K562 (cell line): ENCODE measurements around the gene GMEB2. TPM values are rescaled to one million over a fixed set of nuclear protein-coding genes. Genes with fewer than 3 reads are reported as not detected.
A peak's percentile ranks its signal among the peaks of the same experiment; 100 is the strongest.

Experiments
- ATF7 ChIP-seq: fragments of 450-650 bp; IDR thresholded peaks from 2 replicates; pipeline ENCODE4 v1.7.1; 2014; ENCODE audit warnings: mild to moderate bottlenecking, moderate library complexity
- CHD1 ChIP-seq: fragments of 200-600 bp; sonication (generic); IDR thresholded peaks from one replicate; pipeline ENCODE4 v1.6.1; 2012; ENCODE audit warnings: mild to moderate bottlenecking, moderate library complexity, low read length, inconsistent platforms
- CHD4 ChIP-seq: fragments of 200-600 bp; sonication (generic); IDR thresholded peaks from 3 replicates; pipeline ENCODE4 v1.6.1; 2012; ENCODE audit warnings: low read depth, mild to moderate bottlenecking, mixed read lengths, low read length, inconsistent platforms; ENCODE audit not compliant: insufficient read depth, insufficient replicate concordance, poor library complexity, severe bottlenecking
- CREBBP ChIP-seq: IDR thresholded peaks from one replicate; pipeline ENCODE4 v1.6.1; 2012; ENCODE audit warnings: low read depth, mild to moderate bottlenecking, control low read depth, inconsistent platforms, low read length
- EP400 ChIP-seq: fragments of 450-650 bp; IDR thresholded peaks from 2 replicates; pipeline ENCODE4 v1.6.1; 2017; ENCODE audit warnings: antibody characterized with exemption, mild to moderate bottlenecking, moderate library complexity
- FUS ChIP-seq: fragments of 200-400 bp; formaldehyde crosslinking; optimal IDR thresholded peaks from 2 replicates; pipeline ENCODE3; 2017; ENCODE audit warnings: low read depth, low read length
- HMG20A ChIP-seq: fragments of 450-650 bp; formaldehyde crosslinking; conservative IDR thresholded peaks from 2 replicates; pipeline ENCODE4 v1.4.0; 2020; ENCODE audit warnings: mild to moderate bottlenecking, mixed read lengths
- JUN ChIP-seq, 2 experiments: sonication (generic) in 1 of 2; formaldehyde crosslinking in 1 of 2; IDR thresholded peaks; 2 replicates each; pipeline versions ENCODE4 v1.6.1 to v1.8.0; 2012 to 2022; ENCODE audit warnings: borderline replicate concordance in 2 of 2, mild to moderate bottlenecking in 2 of 2, improper control_type of control experiment in 1 of 2, low read depth in 1 of 2, low read length in 1 of 2, missing genetic modification reagents in 1 of 2
- KAT8 ChIP-seq: fragments of 450-650 bp; IDR thresholded peaks from 2 replicates; pipeline ENCODE4 v1.6.1; 2016; ENCODE audit warnings: low read depth, mild to moderate bottlenecking
- NELFE ChIP-seq: IDR thresholded peaks from 2 replicates; pipeline ENCODE4 v1.6.1; 2011; ENCODE audit warnings: mild to moderate bottlenecking; ENCODE audit not compliant: insufficient read depth, insufficient read length
- PHB ChIP-seq: fragments of 250-450 bp; sonication (Bioruptor Pico); IDR thresholded peaks from 2 replicates; pipeline ENCODE4 v1.5.0; 2021
- PTRF ChIP-seq: fragments of 450-650 bp; IDR thresholded peaks from 2 replicates; pipeline ENCODE4 v1.6.1; 2016; ENCODE audit warnings: mild to moderate bottlenecking, missing genetic modification characterization, missing compliant biosample characterization
- SIN3A ChIP-seq, 2 experiments: fragments of 150-350 bp in 1 of 2; IDR thresholded peaks; 2 replicates each; pipeline ENCODE4 v1.6.1; 2011 to 2016; ENCODE audit warnings: borderline replicate concordance in 2 of 2, low read depth in 2 of 2, low read length in 2 of 2, mild to moderate bottlenecking in 2 of 2, moderate library complexity in 2 of 2; ENCODE audit not compliant: control insufficient read depth in 1 of 2
- SMARCA5 ChIP-seq: fragments of 450-650 bp; IDR thresholded peaks from 2 replicates; pipeline ENCODE4 v1.6.1; 2016
- SRF ChIP-seq, 2 experiments: fragments of 250-450, 450-650 bp in 1 of 2; sonication (Bioruptor Pico) in 1 of 2; sonication (generic) in 1 of 2; formaldehyde crosslinking; IDR thresholded peaks; 2 replicates each; pipeline versions ENCODE4 v1.5.0 to v1.5.1; 2020 to 2022; ENCODE audit warnings: mild to moderate bottlenecking in 1 of 2, missing genetic modification reagents in 1 of 2
- SRSF1 ChIP-seq: fragments of 200-400 bp; formaldehyde crosslinking; IDR thresholded peaks from 2 replicates; pipeline ENCODE4 v1.6.1; 2017; ENCODE audit warnings: mild to moderate bottlenecking, low read depth, low read length, moderate library complexity
- ZBTB8A ChIP-seq: fragments of 450-650 bp; IDR thresholded peaks from 2 replicates; pipeline ENCODE4 v1.6.1; 2018; ENCODE audit warnings: mild to moderate bottlenecking, moderate library complexity; ENCODE audit not compliant: partially characterized antibody
- ZNF507 ChIP-seq: conservative IDR thresholded peaks from 2 replicates; pipeline ENCODE4 v1.6.1; 2017; ENCODE audit warnings: missing genetic modification characterization, missing compliant biosample characterization
- ZNF583 ChIP-seq: fragments of 250-450 bp; sonication (Bioruptor Pico); IDR thresholded peaks from 2 replicates; pipeline ENCODE4 v1.4.0; 2020
- ZNF780A ChIP-seq: fragments of 250-450 bp; sonication (Bioruptor Pico); IDR thresholded peaks from 2 replicates; pipeline ENCODE4 v1.5.0; 2021; ENCODE audit warnings: mild to moderate bottlenecking
- polyA plus RNA-seq, 8 experiments: library from polyadenylated mRNA; depleted of rRNA in 4 of 8; stranded (reverse) in 5 of 8; unstranded in 3 of 8; fragments of >200 nt; fragmentation: Nextera tagmentation in 2 of 8; fragmentation: Illumina TruSeq in 1 of 8; extraction: Ambion mirVana in 2 of 8; extraction: Trizol in 1 of 8; gene quantifications; 2 replicates each; pipeline versions ENCODE4 v1.2.1 to v1.2.3, GENCODE V29; 2011 to 2014; ENCODE audit warnings: inconsistent platforms in 1 of 8, missing spikeins in 1 of 8
- total RNA-seq, 7 experiments: library from RNA; depleted of rRNA in 6 of 7; stranded (reverse); fragments of >200 nt in 6 of 7; fragmentation: Illumina TruSeq in 2 of 7; extraction: Trizol in 2 of 7; gene quantifications; 2 replicates each; pipeline versions ENCODE4 v1.2.1 to v1.2.3, GENCODE V29; 2011 to 2021; ENCODE audit warnings: low replicate concordance in 1 of 7
- TF ChIP-seq, protein P1 (sequence below): sonication (generic); formaldehyde crosslinking; IDR thresholded peaks from 2 replicates; pipeline ENCODE4 v1.8.1; 2022; ENCODE audit warnings: missing genetic modification reagents
- TF ChIP-seq, protein P2 (sequence below): sonication (generic); formaldehyde crosslinking; IDR thresholded peaks from 2 replicates; pipeline ENCODE4 v1.9.0; 2022; ENCODE audit warnings: mild to moderate bottlenecking, missing genetic modification reagents
- TF ChIP-seq, protein P3 (sequence below): fragments of 450-650 bp; formaldehyde crosslinking; IDR thresholded peaks from 2 replicates; pipeline ENCODE4 v1.4.0; 2020; ENCODE audit warnings: mild to moderate bottlenecking, moderate library complexity
- TF ChIP-seq, protein P4 (sequence below): fragments of 250-450 bp; sonication (Bioruptor Pico); IDR thresholded peaks from 2 replicates; pipeline ENCODE4 v1.5.0; 2020; ENCODE audit warnings: mild to moderate bottlenecking

The GMEB2 gene
- total and polyA plus RNA-seq, 9 of the 15 experiments (the other 6 are each of a cell fraction or from before 2014, with no cell fraction given) = 0.03 to 13.9 (median 6.3) TPM

DNA sequence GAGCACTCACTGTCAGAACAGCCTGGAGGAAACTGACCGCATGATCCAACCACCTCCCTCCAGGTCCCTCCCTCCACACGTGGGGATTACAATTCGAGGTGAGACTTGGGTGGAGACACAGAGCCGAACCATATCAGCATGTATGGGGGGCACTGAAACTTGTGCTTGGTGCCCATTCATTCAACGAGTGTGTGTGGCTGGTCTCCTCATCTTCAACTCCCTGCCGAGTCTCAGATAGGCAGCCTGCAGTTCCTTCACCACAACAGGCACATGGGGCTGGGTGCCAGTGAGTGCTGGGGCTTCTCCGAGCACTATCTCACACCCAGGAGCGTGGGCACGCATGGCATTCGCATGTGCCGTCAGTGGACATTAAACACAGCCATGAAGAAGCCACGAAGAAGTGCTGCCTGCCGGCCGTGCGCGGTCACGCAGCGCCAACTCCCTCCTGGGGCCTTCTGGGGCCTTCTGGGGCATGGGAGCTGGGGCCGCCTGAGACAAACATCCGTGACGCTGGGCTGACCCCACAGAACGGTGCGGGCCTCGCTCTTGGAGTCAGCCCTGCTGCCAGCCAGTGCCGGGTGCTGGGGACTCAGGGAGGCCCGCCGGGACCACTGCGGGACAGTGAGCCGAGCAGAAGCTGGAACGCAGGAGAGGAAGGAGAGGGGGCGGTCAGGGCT, 30.5 kb upstream of the GMEB2 start (continued):
- TF ChIP-seq, protein P1, sequence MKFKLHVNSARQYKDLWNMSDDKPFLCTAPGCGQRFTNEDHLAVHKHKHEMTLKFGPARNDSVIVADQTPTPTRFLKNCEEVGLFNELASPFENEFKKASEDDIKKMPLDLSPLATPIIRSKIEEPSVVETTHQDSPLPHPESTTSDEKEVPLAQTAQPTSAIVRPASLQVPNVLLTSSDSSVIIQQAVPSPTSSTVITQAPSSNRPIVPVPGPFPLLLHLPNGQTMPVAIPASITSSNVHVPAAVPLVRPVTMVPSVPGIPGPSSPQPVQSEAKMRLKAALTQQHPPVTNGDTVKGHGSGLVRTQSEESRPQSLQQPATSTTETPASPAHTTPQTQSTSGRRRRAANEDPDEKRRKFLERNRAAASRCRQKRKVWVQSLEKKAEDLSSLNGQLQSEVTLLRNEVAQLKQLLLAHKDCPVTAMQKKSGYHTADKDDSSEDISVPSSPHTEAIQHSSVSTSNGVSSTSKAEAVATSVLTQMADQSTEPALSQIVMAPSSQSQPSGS (CRISPR knock-in tag) = no peak
- TF ChIP-seq SRSF1 = no peak
- TF ChIP-seq KAT8 = no peak
- peak in 1 of 2 experiments; percentile 30; a peak in 2 of 4 replicates for TF ChIP-seq SIN3A (IDR thresholded peaks at IDR 0.05; ENCODE audit: borderline replicate concordance in 2 of 2, control insufficient read depth in 1 of 2, low read depth in 2 of 2, low read length in 2 of 2)
- TF ChIP-seq ZBTB8A = no peak
- no peak for TF ChIP-seq NELFE
- no peak for TF ChIP-seq JUN (IDR thresholded peaks at IDR 0.05; ENCODE audit: borderline replicate concordance, low read depth, low read length)
- no peak for TF ChIP-seq JUN (CRISPR knock-in tag; IDR thresholded peaks at IDR 0.05; ENCODE audit: borderline replicate concordance)
- no peak for TF ChIP-seq EP400
- TF ChIP-seq, protein P2, sequence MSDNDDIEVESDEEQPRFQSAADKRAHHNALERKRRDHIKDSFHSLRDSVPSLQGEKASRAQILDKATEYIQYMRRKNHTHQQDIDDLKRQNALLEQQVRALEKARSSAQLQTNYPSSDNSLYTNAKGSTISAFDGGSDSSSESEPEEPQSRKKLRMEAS (CRISPR knock-in tag) = peak; percentile 69
- TF ChIP-seq FUS = no peak
- no peak for TF ChIP-seq ZNF583 (CRISPR knock-in tag)
- TF ChIP-seq CHD4 = no peak
- no peak for TF ChIP-seq ZNF507
- no peak for TF ChIP-seq PHB (CRISPR knock-in tag)
- no peak for TF ChIP-seq ATF7
- TF ChIP-seq CREBBP = no peak
- TF ChIP-seq, protein P3, sequence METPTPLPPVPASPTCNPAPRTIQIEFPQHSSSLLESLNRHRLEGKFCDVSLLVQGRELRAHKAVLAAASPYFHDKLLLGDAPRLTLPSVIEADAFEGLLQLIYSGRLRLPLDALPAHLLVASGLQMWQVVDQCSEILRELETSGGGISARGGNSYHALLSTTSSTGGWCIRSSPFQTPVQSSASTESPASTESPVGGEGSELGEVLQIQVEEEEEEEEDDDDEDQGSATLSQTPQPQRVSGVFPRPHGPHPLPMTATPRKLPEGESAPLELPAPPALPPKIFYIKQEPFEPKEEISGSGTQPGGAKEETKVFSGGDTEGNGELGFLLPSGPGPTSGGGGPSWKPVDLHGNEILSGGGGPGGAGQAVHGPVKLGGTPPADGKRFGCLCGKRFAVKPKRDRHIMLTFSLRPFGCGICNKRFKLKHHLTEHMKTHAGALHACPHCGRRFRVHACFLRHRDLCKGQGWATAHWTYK = no peak
- TF ChIP-seq SMARCA5 = no peak
- no peak for TF ChIP-seq SRF (CRISPR knock-in tag; IDR thresholded peaks at IDR 0.05)
- no peak for TF ChIP-seq HMG20A (CRISPR knock-in tag)
- no peak for TF ChIP-seq CHD1
- TF ChIP-seq ZNF780A (CRISPR knock-in tag) = no peak
- TF ChIP-seq PTRF (tag) = no peak
- TF ChIP-seq, protein P4, sequence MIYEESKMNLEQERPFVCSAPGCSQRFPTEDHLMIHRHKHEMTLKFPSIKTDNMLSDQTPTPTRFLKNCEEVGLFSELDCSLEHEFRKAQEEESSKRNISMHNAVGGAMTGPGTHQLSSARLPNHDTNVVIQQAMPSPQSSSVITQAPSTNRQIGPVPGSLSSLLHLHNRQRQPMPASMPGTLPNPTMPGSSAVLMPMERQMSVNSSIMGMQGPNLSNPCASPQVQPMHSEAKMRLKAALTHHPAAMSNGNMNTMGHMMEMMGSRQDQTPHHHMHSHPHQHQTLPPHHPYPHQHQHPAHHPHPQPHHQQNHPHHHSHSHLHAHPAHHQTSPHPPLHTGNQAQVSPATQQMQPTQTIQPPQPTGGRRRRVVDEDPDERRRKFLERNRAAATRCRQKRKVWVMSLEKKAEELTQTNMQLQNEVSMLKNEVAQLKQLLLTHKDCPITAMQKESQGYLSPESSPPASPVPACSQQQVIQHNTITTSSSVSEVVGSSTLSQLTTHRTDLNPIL (CRISPR knock-in tag) = 0 out of 2 replicates have a peak, but pooled peaks have one; percentile 16
